ENCODE measurements around the gene TMEM87B. TPM values are rescaled to one million over a fixed set of nuclear protein-coding genes. Genes with fewer than 3 reads are reported as not detected.

The TMEM87B gene
- total RNA-seq, 1 experiment from 2014 or later, result 10.6 TPM

GRCh38 chr2:112073875-112074274 lies 18.8 kb downstream of the TMEM87B start (continued):
- no peak for TF ChIP-seq STAT6 (CRISPR knock-in tag; conservative IDR thresholded peaks at IDR 0.05; ENCODE audit: low read depth)
- TF ChIP-seq USF1 (CRISPR knock-in tag; IDR thresholded peaks at IDR 0.05), result no peak
- TF ChIP-seq ZNF416 (CRISPR knock-in tag; IDR thresholded peaks at IDR 0.05), result no peak
- TF ChIP-seq PRRX2 (CRISPR knock-in tag; IDR thresholded peaks at IDR 0.05), result no peak
- TF ChIP-seq RELA (CRISPR knock-in tag; IDR thresholded peaks at IDR 0.05; ENCODE audit: borderline replicate concordance), result no peak
- no peak for TF ChIP-seq ZNF138 (CRISPR knock-in tag; conservative IDR thresholded peaks at IDR 0.05)
- no peak for TF ChIP-seq ZNF219 (CRISPR knock-in tag; IDR thresholded peaks at IDR 0.05; ENCODE audit: borderline replicate concordance)
- no peak for TF ChIP-seq ZNF423 (CRISPR knock-in tag; IDR thresholded peaks at IDR 0.05)
- no peak for TF ChIP-seq JUN (CRISPR knock-in tag; IDR thresholded peaks at IDR 0.05)
- no peak for TF ChIP-seq CTCF (IDR thresholded peaks at IDR 0.05)
- TF ChIP-seq CREB1 (CRISPR knock-in tag; IDR thresholded peaks at IDR 0.05), result no peak
- no peak for TF ChIP-seq ETV6 (CRISPR knock-in tag; IDR thresholded peaks at IDR 0.05)
- no peak for TF ChIP-seq MXD4 (CRISPR knock-in tag; IDR thresholded peaks at IDR 0.05; ENCODE audit: borderline replicate concordance)
- no peak for TF ChIP-seq IRF1 (CRISPR knock-in tag; IDR thresholded peaks at IDR 0.05)

- H3K9me3 Mint-ChIP-seq, result peaks cover 11% of the 10 kb centered on the region
- H3K27ac Mint-ChIP-seq, result no peak overlapping the region
- no peaks in the 10 kb centered on the region for H3K27me3 Mint-ChIP-seq (ENCODE audit: low read depth)
- ChIA-PET CTCF (no interaction called here), POLR2A (no interaction called here)
- ATAC-seq (no peak), DNase-seq (ENCODE audit: low spot score) (no peak)
- H3K36me3 Mint-ChIP-seq, result peaks cover 22% of the 10 kb centered on the region
- H3K4me3 Mint-ChIP-seq, result no peak overlapping the region
- no peak for TF ChIP-seq ZNF232 (CRISPR knock-in tag; IDR thresholded peaks at IDR 0.05)
- TF ChIP-seq NFYB (CRISPR knock-in tag; conservative IDR thresholded peaks at IDR 0.05; ENCODE audit: low read depth), result no peak
- TF ChIP-seq FOXP4 (CRISPR knock-in tag; IDR thresholded peaks at IDR 0.05), result no peak
- peaks cover 4% of the 10 kb centered on the region; the same call in 1 of the 2 replicates for H3K4me1 Mint-ChIP-seq
These were observed 19.4 kb downstream of the TMEM87B start for GRCh38 chr2:112074506-112074905.
